ENCODE results near the gene SPATA3.

The SPATA3 gene

DNA sequence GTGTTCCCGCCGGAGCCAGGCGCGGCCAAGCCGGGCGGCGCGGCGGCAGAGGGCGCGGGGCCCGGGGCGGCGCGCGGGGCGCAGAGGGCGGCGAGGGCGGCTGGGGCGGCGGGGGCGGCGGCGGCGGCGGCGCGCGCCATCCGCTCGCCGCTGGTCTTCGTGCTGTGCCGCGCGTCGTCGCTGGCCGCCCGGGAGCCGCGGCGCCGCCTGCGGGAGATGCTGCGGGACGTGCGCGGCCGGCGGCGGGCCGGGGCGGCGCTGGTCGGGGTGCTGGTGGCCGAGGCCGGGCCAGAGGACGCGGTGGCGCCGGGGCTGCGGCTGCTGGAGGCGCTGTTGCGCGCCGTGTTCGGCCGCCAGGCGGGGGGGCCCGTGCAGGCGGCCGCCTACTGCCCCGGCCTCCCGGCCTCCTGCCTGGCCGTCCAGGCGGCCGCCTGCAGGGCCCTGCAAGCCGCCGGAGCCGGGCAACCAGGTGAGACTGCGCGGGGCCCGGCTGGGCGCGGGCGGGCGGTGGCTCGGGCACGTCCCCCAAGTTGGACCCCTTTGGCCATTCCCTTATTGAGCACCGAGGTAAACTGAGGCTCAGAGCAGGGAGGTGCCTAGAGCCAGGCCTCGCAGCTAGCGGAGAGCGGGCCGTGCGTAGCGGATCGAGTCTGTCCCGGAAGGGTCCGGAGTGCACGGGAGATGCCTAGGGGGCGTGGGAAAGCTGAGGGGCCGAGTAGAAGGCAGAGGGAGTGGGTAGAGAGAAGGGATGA, 42.0 kb downstream of the SPATA3 start:
- H3K23ac ChIP-seq (ENCODE audit: low read length): no peak overlapping the region
- H3K4me3 ChIP-seq (ENCODE audit: low read depth, low read length): peak overlapping the region; percentile 72
- peak overlapping the region; percentile 23 for H3K27ac ChIP-seq (ENCODE audit: low read depth, low read length)
- H3K9me3 ChIP-seq (ENCODE audit: insufficient read depth, low read depth, low read length): peaks cover 1% of the 10 kb centered on the region
- peak overlapping the region; percentile 54 for H4K12ac ChIP-seq (ENCODE audit: low read depth, low read length)
- no peak overlapping the region for H2BK12ac ChIP-seq (ENCODE audit: low read length)
- peaks cover 8% of the 10 kb centered on the region for H3K79me1 ChIP-seq (ENCODE audit: low read length)
- peak overlapping the region; percentile 79 for H2AFZ ChIP-seq (ENCODE audit: insufficient read depth, low read length, poor library complexity)
- H2BK120ac ChIP-seq (ENCODE audit: insufficient read depth, low read length, poor library complexity): peak overlapping the region; percentile 72
- peak overlapping the region; percentile 74 for H4K91ac ChIP-seq (ENCODE audit: low read depth, low read length)
- H3K36me3 ChIP-seq (ENCODE audit: control insufficient read depth in 1 of 2, insufficient read depth in 2 of 2, low read length in 2 of 2): peaks cover 0 to 2% of the 10 kb centered on the region in 2 experiments
- no peak overlapping the region for H2AK5ac ChIP-seq (ENCODE audit: low read length)
- H3K14ac ChIP-seq (ENCODE audit: low read length): peak overlapping the region; percentile 96
- H3K27me3 ChIP-seq (ENCODE audit: insufficient read depth, low read length): peaks cover 14% of the 10 kb centered on the region
- H3K18ac ChIP-seq (ENCODE audit: low read length): peak overlapping the region; percentile 97
- peak overlapping the region; percentile 91 for H3K4ac ChIP-seq (ENCODE audit: low read depth, low read length)
- DNase-seq: peak; percentile 42 to 60
- peak overlapping the region; percentile 76 for H3K4me2 ChIP-seq (ENCODE audit: low read length)
- peaks cover 8% of the 10 kb centered on the region in 2 experiments for H3K4me1 ChIP-seq (ENCODE audit: control insufficient read depth in 1 of 2, insufficient read depth in 2 of 2, low read length in 2 of 2)
- H3K9ac ChIP-seq (ENCODE audit: low read length): peak overlapping the region; percentile 18
- H3K79me2 ChIP-seq (ENCODE audit: control insufficient read depth, insufficient read depth, low read length, poor library complexity): peaks cover 4% of the 10 kb centered on the region
- H4K8ac ChIP-seq (ENCODE audit: low read depth, low read length): peak overlapping the region; percentile 91
- no CpG with 5 or more reads among the region's 104 CpGs for WGBS (ENCODE audit: extremely low coverage, insufficient coverage, insufficient read length)
- H2BK5ac ChIP-seq (ENCODE audit: low read depth, low read length, poor library complexity): no peak overlapping the region

DNA sequence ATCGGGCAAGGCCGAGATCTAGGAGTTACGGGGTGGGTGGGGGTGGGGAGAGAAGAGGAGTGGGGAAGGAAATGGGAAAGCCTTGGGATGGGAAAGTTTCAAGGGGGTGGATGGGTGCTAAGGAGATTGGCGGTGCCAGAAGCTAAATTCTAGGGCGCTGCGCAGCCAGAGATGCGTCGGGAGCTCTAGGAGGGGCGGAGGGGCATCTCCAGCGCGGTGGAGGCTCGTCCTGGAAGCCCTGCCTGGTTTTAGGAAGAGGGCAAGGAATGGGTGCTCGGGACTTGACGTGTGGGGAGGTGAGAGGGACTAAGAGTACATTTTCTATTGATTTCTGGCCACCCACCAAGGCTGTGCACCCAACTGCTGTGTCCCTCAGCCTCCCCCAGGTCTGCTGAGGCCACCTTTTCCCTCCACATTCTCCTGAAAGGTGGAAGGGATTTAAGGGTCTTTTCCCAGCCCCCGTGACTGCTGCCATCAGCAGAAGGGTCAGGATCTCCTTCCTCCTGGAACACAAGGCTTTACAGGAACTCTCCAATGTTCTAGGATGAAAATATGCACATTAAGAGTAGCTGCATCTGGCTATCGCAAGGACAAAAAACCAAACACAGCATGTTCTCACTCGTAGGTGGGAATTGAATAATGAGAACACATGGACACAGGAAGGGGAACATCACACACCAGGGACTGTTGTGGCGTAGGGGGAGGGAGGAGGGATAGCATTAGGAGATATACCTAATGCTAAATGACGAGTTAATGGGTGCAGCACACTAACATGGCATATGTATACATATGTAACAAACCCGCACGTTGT, 42.8 kb downstream of the SPATA3 start:
- Histone ChIP-seq H3K27me3 (ENCODE audit: insufficient read depth, low read length) (peaks cover 14% of the 10 kb centered on the region), H3K4me1 (ENCODE audit: control insufficient read depth in 1 of 2, insufficient read depth in 2 of 2, low read length in 2 of 2) (peaks cover 8% of the 10 kb centered on the region in 2 experiments), H3K14ac (ENCODE audit: low read length) (peak overlapping the region; percentile 24), H2AK5ac (ENCODE audit: low read length) (no peak overlapping the region), H3K9me3 (ENCODE audit: insufficient read depth, low read depth, low read length) (peaks cover 1% of the 10 kb centered on the region), H3K4me3 (ENCODE audit: low read depth, low read length) (peak overlapping the region; percentile 67), H3K18ac (ENCODE audit: low read length) (peak overlapping the region; percentile 97), H3K79me2 (ENCODE audit: control insufficient read depth, insufficient read depth, low read length, poor library complexity) (peaks cover 4% of the 10 kb centered on the region), H3K79me1 (ENCODE audit: low read length) (peaks cover 8% of the 10 kb centered on the region), H2BK120ac (ENCODE audit: insufficient read depth, low read length, poor library complexity) (no peak overlapping the region), H2AFZ (ENCODE audit: insufficient read depth, low read length, poor library complexity) (no peak overlapping the region), H2BK5ac (ENCODE audit: low read depth, low read length, poor library complexity) (peak overlapping the region; percentile 4), H4K12ac (ENCODE audit: low read depth, low read length) (peak overlapping the region; percentile 82), H3K4me2 (ENCODE audit: low read length) (peak overlapping the region; percentile 76), H3K23ac (ENCODE audit: low read length) (no peak overlapping the region), H3K27ac (ENCODE audit: low read depth, low read length) (peak overlapping the region; percentile 50), H2BK12ac (ENCODE audit: low read length) (no peak overlapping the region), H4K91ac (ENCODE audit: low read depth, low read length) (peak overlapping the region; percentile 4), H3K9ac (ENCODE audit: low read length) (peak overlapping the region; percentile 69), H3K4ac (ENCODE audit: low read depth, low read length) (peak overlapping the region; percentile 19), H3K36me3 (ENCODE audit: control insufficient read depth in 1 of 2, insufficient read depth in 2 of 2, low read length in 2 of 2) (peaks cover 0 to 2% of the 10 kb centered on the region in 2 experiments), H4K8ac (ENCODE audit: low read depth, low read length) (peak overlapping the region; percentile 91)
- no peak for DNase-seq
- WGBS (ENCODE audit: extremely low coverage, insufficient coverage, insufficient read length): no CpG with 5 or more reads among the region's 21 CpGs

DNA sequence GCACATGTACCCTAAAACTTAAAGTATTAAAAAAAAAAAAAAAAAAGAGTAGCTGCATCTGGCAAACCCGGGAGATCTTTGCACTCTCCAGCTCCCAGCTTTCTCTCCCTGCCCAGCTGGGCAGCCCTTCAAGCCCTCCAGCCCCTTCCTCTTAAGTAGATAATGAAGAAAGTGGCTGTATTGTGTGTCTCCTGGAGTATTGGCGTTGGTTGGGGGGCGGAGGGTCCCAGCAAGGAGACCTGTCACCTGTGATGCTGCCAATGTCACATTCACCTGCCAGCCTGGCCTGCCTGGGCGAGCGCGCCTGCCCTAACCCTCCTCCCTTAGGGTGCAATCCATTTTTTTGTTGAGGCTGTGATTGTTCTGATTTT, 43.4 kb downstream of the SPATA3 start:
- no peak overlapping the region for H4K8ac ChIP-seq (ENCODE audit: low read depth, low read length)
- H3K4me3 ChIP-seq (ENCODE audit: low read depth, low read length): no peak overlapping the region
- no peak overlapping the region for H2BK12ac ChIP-seq (ENCODE audit: low read length)
- peaks cover 8% of the 10 kb centered on the region for H3K79me1 ChIP-seq (ENCODE audit: low read length)
- H4K91ac ChIP-seq (ENCODE audit: low read depth, low read length): no peak overlapping the region
- H3K27me3 ChIP-seq (ENCODE audit: insufficient read depth, low read length): peaks cover 14% of the 10 kb centered on the region
- no peak overlapping the region for H3K18ac ChIP-seq (ENCODE audit: low read length)
- no peak overlapping the region for H3K27ac ChIP-seq (ENCODE audit: low read depth, low read length)
- H2AK5ac ChIP-seq (ENCODE audit: low read length): no peak overlapping the region
- H4K12ac ChIP-seq (ENCODE audit: low read depth, low read length): no peak overlapping the region
- no peak for DNase-seq
- no peak overlapping the region for H3K4me2 ChIP-seq (ENCODE audit: low read length)
- H3K23ac ChIP-seq (ENCODE audit: low read length): no peak overlapping the region
- H3K79me2 ChIP-seq (ENCODE audit: control insufficient read depth, insufficient read depth, low read length, poor library complexity): peaks cover 4% of the 10 kb centered on the region
- no CpG with 5 or more reads among the region's 6 CpGs for WGBS (ENCODE audit: extremely low coverage, insufficient coverage, insufficient read length)
- H2BK120ac ChIP-seq (ENCODE audit: insufficient read depth, low read length, poor library complexity): no peak overlapping the region
- no peak overlapping the region for H2AFZ ChIP-seq (ENCODE audit: insufficient read depth, low read length, poor library complexity)
- peaks cover 1% of the 10 kb centered on the region for H3K9me3 ChIP-seq (ENCODE audit: insufficient read depth, low read depth, low read length)
- peaks cover 8% of the 10 kb centered on the region in 2 experiments for H3K4me1 ChIP-seq (ENCODE audit: control insufficient read depth in 1 of 2, insufficient read depth in 2 of 2, low read length in 2 of 2)
- H2BK5ac ChIP-seq (ENCODE audit: low read depth, low read length, poor library complexity): no peak overlapping the region
- H3K36me3 ChIP-seq (ENCODE audit: control insufficient read depth in 1 of 2, insufficient read depth in 2 of 2, low read length in 2 of 2): peaks cover 0 to 2% of the 10 kb centered on the region in 2 experiments
- no peak overlapping the region for H3K9ac ChIP-seq (ENCODE audit: low read length)
- no peak overlapping the region for H3K4ac ChIP-seq (ENCODE audit: low read depth, low read length)
- no peak overlapping the region for H3K14ac ChIP-seq (ENCODE audit: low read length)

DNA sequence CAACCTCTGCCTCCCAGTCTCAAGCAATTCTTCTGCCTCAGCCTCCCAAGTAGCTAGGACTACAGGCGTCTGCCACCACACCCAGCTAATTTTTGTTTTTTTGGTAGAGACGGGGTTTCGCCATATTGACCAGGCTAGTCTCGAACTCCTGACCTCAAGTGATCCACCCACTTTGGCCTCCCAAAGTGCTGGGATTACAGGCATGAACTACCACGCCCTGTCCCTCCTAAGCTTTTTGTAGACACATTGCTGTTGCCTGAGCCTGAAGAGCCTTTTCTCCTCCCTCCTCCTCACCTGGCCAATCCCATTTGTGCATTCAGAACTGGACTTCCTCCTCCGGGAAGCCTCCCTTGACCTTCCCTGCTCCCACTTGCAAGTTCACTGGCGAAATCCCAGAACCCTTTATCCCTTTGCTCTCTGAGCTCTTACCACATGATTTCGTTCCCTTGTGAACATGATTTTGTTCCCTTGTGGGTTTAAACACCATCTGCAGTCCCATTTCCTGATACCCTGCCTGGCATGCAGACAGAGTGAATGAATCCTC, 44.0 kb downstream of the SPATA3 start:
- Histone ChIP-seq H3K4ac (ENCODE audit: low read depth, low read length) (no peak overlapping the region), H3K4me3 (ENCODE audit: low read depth, low read length) (no peak overlapping the region), H2AFZ (ENCODE audit: insufficient read depth, low read length, poor library complexity) (no peak overlapping the region), H2BK120ac (ENCODE audit: insufficient read depth, low read length, poor library complexity) (no peak overlapping the region), H3K9ac (ENCODE audit: low read length) (peak overlapping the region; percentile 22), H2AK5ac (ENCODE audit: low read length) (no peak overlapping the region), H2BK12ac (ENCODE audit: low read length) (no peak overlapping the region), H3K23ac (ENCODE audit: low read length) (no peak overlapping the region), H4K12ac (ENCODE audit: low read depth, low read length) (no peak overlapping the region), H3K9me3 (ENCODE audit: insufficient read depth, low read depth, low read length) (peaks cover 1% of the 10 kb centered on the region), H3K4me2 (ENCODE audit: low read length) (no peak overlapping the region), H3K14ac (ENCODE audit: low read length) (no peak overlapping the region), H3K18ac (ENCODE audit: low read length) (no peak overlapping the region), H2BK5ac (ENCODE audit: low read depth, low read length, poor library complexity) (no peak overlapping the region), H3K27ac (ENCODE audit: low read depth, low read length) (no peak overlapping the region), H3K36me3 (ENCODE audit: control insufficient read depth in 1 of 2, insufficient read depth in 2 of 2, low read length in 2 of 2) (peaks cover 0 to 2% of the 10 kb centered on the region in 2 experiments), H4K91ac (ENCODE audit: low read depth, low read length) (no peak overlapping the region), H3K27me3 (ENCODE audit: insufficient read depth, low read length) (peaks cover 14% of the 10 kb centered on the region), H3K79me2 (ENCODE audit: control insufficient read depth, insufficient read depth, low read length, poor library complexity) (peaks cover 4% of the 10 kb centered on the region), H4K8ac (ENCODE audit: low read depth, low read length) (no peak overlapping the region), H3K4me1 (ENCODE audit: control insufficient read depth in 1 of 2, insufficient read depth in 2 of 2, low read length in 2 of 2) (peaks cover 8% of the 10 kb centered on the region in 2 experiments), H3K79me1 (ENCODE audit: low read length) (peaks cover 8% of the 10 kb centered on the region)
- no CpG with 5 or more reads among the region's 8 CpGs for WGBS (ENCODE audit: extremely low coverage, insufficient coverage, insufficient read length)
- peak in 1 of 2 donors; percentile 36 for DNase-seq

Data from trophoblast cell (in vitro differentiated cells and primary cell).